RWPE1 (cell line): ENCODE data around the gene CACNG5.

Experiments used
- CTCF ChIA-PET: fragments of 350-600 bp; sonication (Branson Sonifier 250); formaldehyde crosslinking; extraction: SDS; loops from one replicate; lab custom pipeline; 2021; lab: Yijun Ruan, JAX
- POLR2A ChIA-PET: fragments of 400-600 bp; formaldehyde crosslinking; extraction: SDS; loops from one replicate; lab custom pipeline; 2020; ENCODE audit warnings: antibody characterized with exemption; ENCODE audit not compliant: low non-redundant PET; lab: Yijun Ruan, JAX
- DNase-seq: peaks from one replicate; pipeline ENCODE4 v3.0.0; 2012; ENCODE audit warnings: low spot score
- H3K27ac ChIP-seq: fragments of 450-650 bp; 2 replicates; pipeline ENCODE4 v1.5.1; 2017
- TF ChIP-seq, protein P1 (sequence below): fragments of 450-650 bp; conservative IDR thresholded peaks from 2 replicates; pipeline ENCODE4 v1.5.1; 2017; ENCODE audit warnings: low read depth, mild to moderate bottlenecking

CACNG5 gene

GRCh38 chr17:66829386-66829864 lies 5.5 kb upstream of the CACNG5 start:
- TF ChIP-seq, protein P1, sequence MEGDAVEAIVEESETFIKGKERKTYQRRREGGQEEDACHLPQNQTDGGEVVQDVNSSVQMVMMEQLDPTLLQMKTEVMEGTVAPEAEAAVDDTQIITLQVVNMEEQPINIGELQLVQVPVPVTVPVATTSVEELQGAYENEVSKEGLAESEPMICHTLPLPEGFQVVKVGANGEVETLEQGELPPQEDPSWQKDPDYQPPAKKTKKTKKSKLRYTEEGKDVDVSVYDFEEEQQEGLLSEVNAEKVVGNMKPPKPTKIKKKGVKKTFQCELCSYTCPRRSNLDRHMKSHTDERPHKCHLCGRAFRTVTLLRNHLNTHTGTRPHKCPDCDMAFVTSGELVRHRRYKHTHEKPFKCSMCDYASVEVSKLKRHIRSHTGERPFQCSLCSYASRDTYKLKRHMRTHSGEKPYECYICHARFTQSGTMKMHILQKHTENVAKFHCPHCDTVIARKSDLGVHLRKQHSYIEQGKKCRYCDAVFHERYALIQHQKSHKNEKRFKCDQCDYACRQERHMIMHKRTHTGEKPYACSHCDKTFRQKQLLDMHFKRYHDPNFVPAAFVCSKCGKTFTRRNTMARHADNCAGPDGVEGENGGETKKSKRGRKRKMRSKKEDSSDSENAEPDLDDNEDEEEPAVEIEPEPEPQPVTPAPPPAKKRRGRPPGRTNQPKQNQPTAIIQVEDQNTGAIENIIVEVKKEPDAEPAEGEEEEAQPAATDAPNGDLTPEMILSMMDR, result no peak
- CTCF ChIA-PET, result no interaction called here
- peak; percentile 49 for DNase-seq
- no peak overlapping the region for H3K27ac ChIP-seq
- POLR2A ChIA-PET, result no interaction called here

DNA sequence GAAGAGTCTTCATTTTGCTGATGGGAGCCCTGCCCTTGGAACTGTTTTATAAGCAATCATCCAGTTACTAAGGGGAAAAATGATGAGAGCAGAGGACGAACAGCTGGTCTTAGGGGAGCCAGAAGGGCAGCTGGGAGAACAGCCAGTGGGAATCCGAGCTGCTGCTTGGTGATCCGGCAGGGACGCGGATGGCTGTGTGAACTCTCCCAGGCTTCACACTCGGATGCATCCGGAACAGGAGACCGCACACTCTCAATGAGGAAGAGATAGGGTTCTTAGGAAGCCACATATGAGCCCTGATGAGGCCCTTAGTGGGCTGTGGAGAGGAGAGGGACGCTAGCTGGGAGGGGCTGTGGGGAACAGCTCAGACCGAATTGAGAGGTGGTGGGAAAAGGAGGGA lies 5.0 kb upstream of the CACNG5 start:
- TF ChIP-seq, protein P1, result no peak
- H3K27ac ChIP-seq, result no peak overlapping the region
- DNase-seq, result no peak
- POLR2A ChIA-PET, result no interaction called here
- CTCF ChIA-PET, result no interaction called here

- CTCF ChIA-PET, result no interaction called here
- POLR2A ChIA-PET, result no interaction called here
- DNase-seq, result no peak
- no peak overlapping the region for H3K27ac ChIP-seq
- TF ChIP-seq, protein P1, result no peak
These were observed 4.5 kb upstream of the CACNG5 start for GRCh38 chr17:66830451-66830850.

GRCh38 chr17:66831383-66832210 lies 3.3 kb upstream of the CACNG5 start:
- ChIA-PET POLR2A (no interaction called here), CTCF (no interaction called here)
- H3K27ac ChIP-seq, result no peak overlapping the region
- TF ChIP-seq, protein P1, result no peak
- no peak for DNase-seq

DNA sequence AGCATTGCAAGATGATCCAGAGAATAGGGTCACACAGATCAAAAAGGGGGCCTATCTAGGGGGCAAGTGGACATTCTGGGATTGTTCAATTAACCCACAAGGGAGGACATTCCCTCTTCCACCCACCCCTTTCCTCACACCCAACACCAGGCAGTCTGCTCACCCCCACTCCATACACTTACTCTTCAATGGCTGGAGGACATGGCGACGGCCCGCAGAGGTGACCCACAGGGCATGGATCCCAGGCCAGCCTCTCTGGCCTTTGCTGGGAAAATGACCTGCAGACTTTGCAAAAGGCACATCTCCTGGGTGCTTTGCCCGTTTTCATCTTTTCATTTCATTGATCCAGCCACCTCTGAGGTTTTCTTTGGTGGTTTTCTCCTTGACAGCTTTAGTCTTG lies 1.7 kb upstream of the CACNG5 start:
- DNase-seq, result no peak
- TF ChIP-seq, protein P1, result no peak
- ChIA-PET POLR2A (no interaction called here), CTCF (no interaction called here)
- no peak overlapping the region for H3K27ac ChIP-seq

- no peak for DNase-seq
- POLR2A ChIA-PET, result no interaction called here
- TF ChIP-seq, protein P1, result no peak
- H3K27ac ChIP-seq, result no peak overlapping the region
- CTCF ChIA-PET, result no interaction called here
These were observed 445 bp upstream of the CACNG5 start for GRCh38 chr17:66834426-66834918.
